Measurements from ENCODE around the gene SPPL3.
"Not testable (repeated sequence)": the region's sequence is repeated elsewhere in the genome, so short reads cannot be mapped to it uniquely, and the experiment has no call there.

Gene SPPL3

GRCh38 chr12:120917748-120918147 is 13.6 kb upstream of the SPPL3 start:
- DNase-seq: no peak

GRCh38 chr12:120916561-120916960 is 12.4 kb upstream of the SPPL3 start:
- DNase-seq: no peak

DNA sequence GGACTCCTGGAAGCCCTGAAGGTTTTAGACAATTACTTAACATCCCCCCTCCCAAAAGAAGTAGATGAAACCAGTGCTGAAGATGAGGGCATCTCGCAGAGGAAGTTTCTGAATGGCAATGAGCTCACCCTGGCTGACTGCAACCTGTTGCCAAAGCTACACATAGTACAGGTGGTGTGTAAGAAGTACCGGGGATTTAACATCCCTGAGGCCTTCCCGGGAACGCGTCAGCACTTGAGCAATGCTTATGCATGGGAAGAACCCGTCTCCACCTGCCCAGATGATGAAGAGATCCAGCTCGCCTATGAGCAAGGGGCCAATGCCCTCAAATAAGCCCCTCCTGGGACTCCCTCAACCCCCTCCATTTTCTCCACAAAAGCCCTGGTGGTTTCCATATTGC is 10.6 kb upstream of the SPPL3 start:
- no peak for DNase-seq

DNA sequence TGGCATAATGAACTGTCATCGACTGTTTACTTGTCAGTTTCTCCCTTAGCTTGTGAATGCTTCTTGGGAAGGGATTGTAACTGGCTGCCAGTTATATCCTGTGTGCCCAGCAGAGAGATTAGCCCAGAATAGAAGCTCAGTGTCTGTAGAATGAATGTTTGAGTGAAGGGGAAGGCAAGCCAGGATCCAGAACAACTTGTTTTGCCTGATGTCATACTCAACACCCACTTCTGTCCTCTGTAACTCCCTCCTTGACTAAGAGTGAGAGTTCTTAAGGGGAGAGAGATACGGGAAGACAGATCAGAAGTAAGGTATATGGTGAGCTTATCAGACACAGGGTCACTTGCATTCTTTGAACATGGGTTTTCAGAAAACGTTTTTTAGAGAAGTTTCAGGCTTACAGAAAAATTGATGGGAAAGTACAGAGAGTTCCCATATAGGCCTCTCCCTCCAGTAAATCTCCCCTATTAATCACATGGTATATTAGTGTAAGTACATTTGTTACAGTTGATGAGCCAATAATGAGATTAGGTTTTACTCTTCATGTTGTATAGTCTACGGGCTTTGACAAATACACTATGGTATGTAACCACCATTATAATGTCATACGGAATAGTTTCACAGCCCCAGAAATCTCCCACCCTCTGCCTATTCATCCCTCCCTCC is 5.6 kb upstream of the SPPL3 start:
- DNase-seq: no peak

DNA sequence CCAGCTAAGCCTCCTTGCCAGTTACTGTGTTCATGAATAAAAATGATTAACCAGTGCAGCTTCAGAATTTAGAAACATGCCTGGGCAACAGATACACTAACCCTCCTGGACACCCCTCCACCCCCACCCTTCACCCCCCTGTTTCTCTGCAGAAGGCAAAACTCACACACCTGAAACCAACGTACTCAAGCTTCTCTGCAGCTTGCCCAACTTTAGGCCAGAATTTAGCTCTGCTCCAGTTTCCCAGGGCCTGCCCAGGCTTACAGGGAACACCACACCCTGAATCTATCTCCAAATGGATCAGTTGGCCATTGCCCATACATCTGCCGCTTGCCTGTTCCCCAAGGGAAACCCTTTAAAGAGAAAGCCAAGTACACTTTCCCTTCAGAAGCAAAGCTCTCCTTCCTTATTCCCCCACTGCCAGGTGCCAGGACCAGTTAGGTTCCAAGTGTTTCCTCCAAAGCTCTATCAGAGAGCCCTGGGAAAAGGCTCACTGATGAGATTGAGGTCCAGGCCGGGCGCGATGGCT is 1.8 kb upstream of the SPPL3 start:
- no peak for DNase-seq

DNA sequence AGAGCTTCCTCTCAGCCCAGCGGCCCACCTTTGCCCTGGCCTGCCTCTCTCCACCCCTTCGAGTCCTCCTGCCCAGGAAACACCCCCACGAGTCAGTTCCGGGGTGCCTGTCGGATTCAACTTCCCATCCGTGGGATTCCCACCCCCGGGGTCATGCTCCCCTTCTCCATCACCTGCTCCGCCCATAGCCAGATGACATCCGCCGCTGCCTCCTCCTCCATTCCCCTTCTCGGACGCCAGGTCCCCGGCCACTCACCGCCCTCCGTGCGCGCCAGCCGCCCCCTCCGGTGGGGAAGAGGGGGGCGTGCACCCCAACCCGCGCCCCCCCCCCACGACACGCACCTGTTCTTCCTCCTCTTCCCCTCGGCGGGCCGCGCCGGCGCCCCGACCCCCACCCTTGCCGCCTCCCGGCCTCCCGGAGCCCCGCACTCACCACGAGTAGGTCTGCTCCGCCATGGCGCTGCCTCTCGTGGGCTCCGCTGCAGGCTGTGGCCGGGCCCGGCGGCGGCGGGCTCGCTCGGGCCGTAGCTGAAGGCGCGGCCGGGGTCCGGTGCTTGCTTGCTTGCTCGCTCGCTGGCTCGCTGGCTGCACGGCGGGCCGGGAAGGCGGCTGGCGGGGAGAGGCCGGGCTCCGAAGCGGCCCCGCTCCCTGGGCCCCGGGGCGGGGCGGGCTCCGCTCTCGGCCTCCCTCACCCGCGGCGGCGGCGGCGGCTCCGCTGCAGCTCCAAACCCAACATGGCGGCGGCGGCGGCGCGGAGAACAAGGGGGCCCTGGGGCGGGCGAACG is 554 bp downstream of the SPPL3 start:
- peak; percentile 26 for DNase-seq

GRCh38 chr12:120902846-120903411 is 1.2 kb downstream of the SPPL3 start:
- no peak for DNase-seq

DNA sequence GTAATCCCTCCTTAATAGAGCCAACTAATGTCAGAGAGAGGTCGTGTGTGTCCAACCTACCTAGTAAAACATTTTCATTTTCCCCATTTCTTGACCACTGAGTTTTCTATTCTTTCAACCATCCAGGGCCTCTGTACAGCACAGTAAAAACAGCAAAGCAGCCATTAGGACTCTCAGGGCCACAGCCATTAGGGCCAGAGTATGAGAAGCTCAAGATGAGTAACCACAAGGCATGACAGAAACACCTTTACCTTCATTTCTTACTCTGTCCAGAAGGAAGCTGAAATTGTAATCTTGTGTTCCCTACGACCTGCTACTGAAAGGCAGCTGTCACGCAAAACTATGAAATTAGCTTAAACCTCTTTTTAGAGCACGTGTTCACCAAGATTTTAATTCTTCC is 2.3 kb downstream of the SPPL3 start:
- no peak for DNase-seq

DNA sequence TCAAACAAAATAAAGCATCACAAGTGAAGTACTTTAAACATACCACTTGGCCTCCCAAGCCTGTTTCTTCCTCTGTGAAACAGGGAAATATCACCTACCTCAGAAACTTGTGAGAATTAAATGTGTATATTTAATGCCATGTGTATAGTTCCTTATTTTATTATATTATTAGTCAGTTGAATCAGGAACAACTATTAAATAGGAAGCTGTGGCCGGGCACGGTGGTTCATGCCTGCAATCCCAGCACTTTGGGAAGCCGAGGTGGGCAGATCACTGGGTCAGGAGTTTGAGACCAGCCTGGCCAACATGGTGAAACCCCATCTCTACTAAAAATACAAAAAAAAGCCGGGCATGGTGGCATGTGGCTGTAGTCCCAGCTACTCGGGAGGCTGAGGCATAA is 3.1 kb downstream of the SPPL3 start:
- DNase-seq: not testable (repeated sequence)

GRCh38 chr12:120895532-120895931 is 8.6 kb downstream of the SPPL3 start:
- no peak for DNase-seq

DNA sequence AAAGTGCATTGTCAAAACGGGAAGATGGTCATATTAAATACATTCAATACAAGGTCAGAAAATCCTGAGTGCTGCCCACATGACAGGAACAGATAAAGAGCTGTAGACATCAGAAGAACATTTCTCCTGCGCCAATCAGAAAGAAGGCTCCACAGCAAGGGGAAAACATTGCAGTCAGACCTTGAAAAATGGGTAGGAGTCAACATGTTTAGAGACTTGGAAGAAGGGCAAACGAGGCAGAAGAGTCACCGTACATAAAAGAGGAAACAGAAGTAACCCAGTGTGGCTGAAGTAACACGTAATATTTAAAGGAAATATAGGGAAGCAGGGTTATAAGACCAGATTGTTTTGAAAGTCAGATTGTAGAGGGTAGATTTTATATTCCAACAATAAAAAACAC is 11.9 kb downstream of the SPPL3 start:
- no peak for DNase-seq

GRCh38 chr12:120890963-120891362 is 13.2 kb downstream of the SPPL3 start:
- no peak for DNase-seq

DNA sequence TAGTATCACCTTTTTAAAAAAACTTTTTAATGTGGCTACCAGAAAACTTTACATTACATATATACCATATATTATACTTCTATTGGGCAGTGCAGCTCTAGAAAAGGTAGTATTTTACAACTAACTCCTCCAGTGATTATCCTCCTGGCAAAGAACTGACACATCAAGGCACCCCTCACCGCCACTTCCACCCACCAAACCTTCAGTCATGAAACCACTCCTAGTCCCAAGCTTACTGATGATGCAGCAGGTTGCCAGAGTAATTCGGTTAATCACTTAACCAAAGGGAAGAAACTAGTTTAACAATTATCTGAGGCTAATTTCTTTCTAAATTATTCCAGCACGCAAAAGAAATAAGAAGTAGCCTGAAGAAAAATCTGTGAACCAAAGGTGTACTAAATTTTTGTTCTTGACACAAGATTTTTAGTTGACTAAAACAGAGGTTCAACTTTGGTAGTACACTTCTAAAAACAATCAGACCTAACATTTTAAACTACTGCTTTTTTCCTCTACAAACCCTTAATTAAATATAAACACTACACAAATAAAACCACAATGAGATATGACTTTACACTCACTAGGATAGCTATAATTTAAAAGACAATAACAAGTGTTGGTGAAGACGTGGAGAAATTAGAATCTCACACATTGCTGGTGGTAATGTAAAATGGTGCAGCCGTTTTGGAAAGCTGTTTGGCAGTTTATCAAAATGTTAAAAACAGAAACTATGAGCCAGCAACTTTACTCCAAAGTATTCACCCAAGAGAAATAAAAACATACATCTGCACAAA is 16.7 kb downstream of the SPPL3 start:
- no peak for DNase-seq

GRCh38 chr12:120886199-120887018 is 17.7 kb downstream of the SPPL3 start:
- DNase-seq: no peak

DNA sequence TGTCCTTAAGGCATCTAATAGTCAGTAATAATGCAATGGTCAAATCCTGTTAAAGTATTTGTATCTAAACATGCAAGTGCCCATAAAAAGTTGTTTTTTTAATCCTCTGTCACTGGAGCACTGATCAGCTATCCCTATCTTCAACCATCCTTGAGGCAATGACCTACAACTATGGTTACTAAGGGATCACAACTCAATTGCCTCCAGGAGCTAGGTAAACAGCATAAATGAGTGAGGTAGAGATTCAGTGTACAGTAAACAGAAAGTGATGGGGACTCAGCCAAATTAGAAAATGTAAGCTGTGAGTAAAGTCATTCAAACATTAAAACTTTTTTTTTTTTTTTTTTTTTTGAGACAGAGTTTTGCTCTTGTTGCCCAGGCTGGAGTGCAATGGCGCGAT is 18.6 kb downstream of the SPPL3 start:
- DNase-seq: no peak

- DNase-seq: no peak
Measured at GRCh38 chr12:120884644-120885043, 19.5 kb downstream of the SPPL3 start.

DNA sequence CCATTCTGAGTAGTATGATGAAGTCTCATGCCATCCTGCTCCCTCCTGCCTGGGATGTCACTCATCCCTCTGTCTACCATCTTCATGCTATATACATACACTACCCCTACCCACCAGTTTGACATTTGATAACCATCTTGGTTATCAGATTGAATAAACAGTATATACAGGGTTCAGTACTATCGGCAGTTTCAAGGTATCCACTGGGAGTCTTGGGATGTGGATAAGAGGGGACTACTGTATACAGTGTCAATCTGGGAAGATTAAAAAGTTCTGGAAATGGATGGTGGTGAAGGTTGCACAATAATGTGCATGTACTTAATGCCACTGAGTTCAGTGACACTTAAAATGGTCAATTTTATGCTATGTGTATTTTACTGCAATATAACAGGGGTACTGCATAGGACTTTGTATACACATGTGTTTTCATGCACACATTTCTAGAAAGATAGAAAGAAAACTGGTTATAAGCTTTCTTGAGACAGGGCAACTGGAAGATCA is 22.1 kb downstream of the SPPL3 start:
- DNase-seq: no peak

GRCh38 chr12:120879718-120880300 is 24.3 kb downstream of the SPPL3 start:
- DNase-seq: no peak

- peak; percentile 13 for DNase-seq
Measured at GRCh38 chr12:120879102-120879501, 25.1 kb downstream of the SPPL3 start.

DNA sequence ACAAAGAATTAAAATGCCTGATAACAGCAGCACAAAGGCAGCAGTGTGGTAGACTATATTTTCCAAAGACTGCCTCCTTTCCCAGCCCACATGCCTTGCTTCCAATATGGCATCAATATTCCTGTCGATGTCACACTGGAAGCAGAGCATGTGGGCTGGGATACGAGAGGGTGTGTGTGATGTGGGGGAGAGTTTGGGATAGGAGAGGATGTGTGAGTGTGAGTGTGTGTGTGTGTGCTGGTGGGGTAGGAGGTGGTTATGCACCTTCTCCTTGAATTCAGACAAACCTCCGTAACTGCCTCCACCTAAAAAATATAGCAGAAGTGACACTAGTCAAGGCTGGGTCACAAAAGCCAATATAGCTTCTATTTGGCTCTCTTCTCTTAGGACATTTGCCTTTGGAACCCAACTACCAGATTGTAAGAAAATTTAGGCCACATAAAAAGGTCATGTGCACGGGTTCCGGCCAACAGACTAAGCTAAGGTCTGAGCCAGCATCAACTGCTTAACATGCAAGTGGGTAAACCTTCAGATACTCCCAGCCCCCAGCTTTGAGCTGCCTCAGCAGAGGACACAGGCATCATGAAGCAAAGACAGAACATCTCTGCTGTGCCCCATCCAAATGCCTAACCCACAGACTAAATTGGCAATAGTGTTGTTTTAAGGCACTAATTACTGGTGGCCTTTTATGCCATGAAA is 29.5 kb downstream of the SPPL3 start:
- no peak for DNase-seq

DNA sequence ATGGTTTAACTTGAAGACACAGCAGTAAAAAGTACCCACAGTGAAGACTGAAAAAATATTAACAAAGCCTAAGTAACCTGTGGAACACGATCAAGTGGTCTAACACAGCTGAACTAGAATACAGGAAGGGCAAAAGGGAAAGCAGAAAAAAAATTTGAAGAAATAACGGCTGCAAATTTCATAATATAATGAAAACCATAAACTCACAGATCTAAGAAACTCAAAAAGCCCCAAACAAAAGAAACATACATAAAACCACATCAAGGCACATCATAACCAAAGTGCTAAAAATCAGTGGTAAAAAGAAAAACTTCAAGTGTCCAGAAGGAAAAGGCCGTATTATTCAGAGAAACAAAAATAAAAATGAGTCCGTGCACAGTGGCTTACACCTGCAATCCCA is 30.9 kb downstream of the SPPL3 start:
- no peak for DNase-seq

Measured in kidney glomerular epithelial cell (primary cell).